HEK293 (cell line): ENCODE measurements around the gene SREBF1.

Source experiments
- EGR2 ChIP-seq: fragments of 450-650 bp; formaldehyde crosslinking; IDR thresholded peaks from 2 replicates; pipeline ENCODE4 v1.5.1; 2016; ENCODE audit warnings: low read depth, missing biosample characterization, missing genetic modification characterization
- GLI2 ChIP-seq: fragments of 450-650 bp; formaldehyde crosslinking; IDR thresholded peaks from 2 replicates; pipeline ENCODE4; 2017; ENCODE audit warnings: missing biosample characterization, missing genetic modification characterization, low read depth, borderline replicate concordance
- GLIS2 ChIP-seq: fragments of 450-650 bp; formaldehyde crosslinking; IDR thresholded peaks from 2 replicates; pipeline ENCODE4 v1.5.1; 2016; ENCODE audit warnings: missing biosample characterization, missing genetic modification characterization
- HOXA7 ChIP-seq: sonication (generic); formaldehyde crosslinking; IDR thresholded peaks from 2 replicates; pipeline ENCODE4 v1.8.1; 2022; ENCODE audit warnings: missing genetic modification reagents, borderline replicate concordance
- IKZF3 ChIP-seq: fragments of 450-650 bp; IDR thresholded peaks from 2 replicates; pipeline ENCODE4 v1.5.0; 2018; ENCODE audit warnings: missing biosample characterization, mild to moderate bottlenecking, missing genetic modification characterization, moderate library complexity
- MEIS1 ChIP-seq: sonication (generic); formaldehyde crosslinking; IDR thresholded peaks from 2 replicates; pipeline ENCODE4 v1.8.1; 2022; ENCODE audit warnings: missing genetic modification reagents, mild to moderate bottlenecking, borderline replicate concordance
- OSR2 ChIP-seq: fragments of 450-650 bp; formaldehyde crosslinking; IDR thresholded peaks from 2 replicates; pipeline ENCODE4 v1.5.1; 2016; ENCODE audit warnings: missing biosample characterization, missing genetic modification characterization
- PRDM10 ChIP-seq: fragments of 450-650 bp; formaldehyde crosslinking; IDR thresholded peaks from 2 replicates; pipeline ENCODE4 v1.5.1; 2016; ENCODE audit warnings: missing biosample characterization, missing genetic modification characterization
- SALL2 ChIP-seq: fragments of 450-650 bp; formaldehyde crosslinking; IDR thresholded peaks from 2 replicates; pipeline ENCODE4 v1.5.0; 2017; ENCODE audit warnings: missing biosample characterization, mild to moderate bottlenecking, missing genetic modification characterization, borderline replicate concordance
- SP3 ChIP-seq: fragments of 450-650 bp; formaldehyde crosslinking; IDR thresholded peaks from 2 replicates; pipeline ENCODE4 v1.5.1; 2016; ENCODE audit warnings: missing biosample characterization, missing genetic modification characterization
- ZBTB21 ChIP-seq: fragments of 450-650 bp; formaldehyde crosslinking; IDR thresholded peaks from 2 replicates; pipeline ENCODE4 v1.5.1; 2017; ENCODE audit warnings: missing biosample characterization, missing genetic modification characterization
- ZBTB48 ChIP-seq: fragments of 450-650 bp; formaldehyde crosslinking; IDR thresholded peaks from 2 replicates; pipeline ENCODE4 v1.5.1; 2016; ENCODE audit warnings: missing biosample characterization, missing genetic modification characterization
- ZBTB8A ChIP-seq: fragments of 450-650 bp; formaldehyde crosslinking; IDR thresholded peaks from 2 replicates; pipeline ENCODE4 v1.5.1; 2016; ENCODE audit warnings: missing biosample characterization, missing genetic modification characterization
- ZFP41 ChIP-seq: fragments of 450-650 bp; formaldehyde crosslinking; IDR thresholded peaks from 2 replicates; pipeline ENCODE4 v1.5.1; 2016; ENCODE audit warnings: missing biosample characterization, missing genetic modification characterization, borderline replicate concordance
- ZNF133 ChIP-seq: fragments of 450-650 bp; formaldehyde crosslinking; IDR thresholded peaks from 2 replicates; pipeline ENCODE4 v1.5.1; 2016; ENCODE audit warnings: missing biosample characterization, missing genetic modification characterization
- ZNF140 ChIP-seq: fragments of 450-650 bp; formaldehyde crosslinking; IDR thresholded peaks from 2 replicates; pipeline ENCODE4 v1.5.1; 2016; ENCODE audit warnings: missing biosample characterization, missing genetic modification characterization
- ZNF174 ChIP-seq: fragments of 450-650 bp; formaldehyde crosslinking; IDR thresholded peaks from 2 replicates; pipeline ENCODE4 v1.5.0; 2017; ENCODE audit warnings: missing biosample characterization, mild to moderate bottlenecking, missing genetic modification characterization
- ZNF24 ChIP-seq: fragments of 450-650 bp; formaldehyde crosslinking; IDR thresholded peaks from 2 replicates; pipeline ENCODE4 v1.5.1; 2016; ENCODE audit warnings: missing biosample characterization, missing genetic modification characterization
- ZNF324 ChIP-seq: fragments of 450-650 bp; formaldehyde crosslinking; IDR thresholded peaks from 2 replicates; pipeline ENCODE4 v1.5.1; 2016; ENCODE audit warnings: missing biosample characterization, missing genetic modification characterization
- ZNF354C ChIP-seq: fragments of 450-650 bp; formaldehyde crosslinking; IDR thresholded peaks from 2 replicates; pipeline ENCODE4 v1.5.1; 2016; ENCODE audit warnings: missing biosample characterization, missing genetic modification characterization, low read depth, borderline replicate concordance
- ZNF488 ChIP-seq: fragments of 450-650 bp; formaldehyde crosslinking; IDR thresholded peaks from 2 replicates; pipeline ENCODE4 v1.5.1; 2016; ENCODE audit warnings: missing biosample characterization, missing genetic modification characterization
- ZNF555 ChIP-seq: fragments of 450-650 bp; formaldehyde crosslinking; conservative IDR thresholded peaks from 2 replicates; pipeline ENCODE4 v1.5.1; 2017; ENCODE audit warnings: missing biosample characterization, mild to moderate bottlenecking, missing genetic modification characterization, inconsistent platforms
- ZNF629 ChIP-seq: fragments of 450-650 bp; formaldehyde crosslinking; IDR thresholded peaks from 2 replicates; pipeline ENCODE4 v1.5.1; 2017; ENCODE audit warnings: missing biosample characterization, missing genetic modification characterization
- ZNF658 ChIP-seq: fragments of 450-650 bp; formaldehyde crosslinking; IDR thresholded peaks from 2 replicates; pipeline ENCODE4; 2016; ENCODE audit warnings: missing biosample characterization, missing genetic modification characterization
- ZNF677 ChIP-seq: fragments of 450-650 bp; IDR thresholded peaks from 2 replicates; pipeline ENCODE4 v1.5.0; 2018; ENCODE audit warnings: missing biosample characterization, mild to moderate bottlenecking, missing genetic modification characterization, moderate library complexity
- ZNF704 ChIP-seq: fragments of 450-650 bp; formaldehyde crosslinking; IDR thresholded peaks from 2 replicates; pipeline ENCODE4 v1.5.1; 2016; ENCODE audit warnings: missing biosample characterization, missing genetic modification characterization
- ZNF768 ChIP-seq: fragments of 450-650 bp; formaldehyde crosslinking; IDR thresholded peaks from 2 replicates; pipeline ENCODE4 v1.5.1; 2018; ENCODE audit warnings: missing biosample characterization, mild to moderate bottlenecking, missing genetic modification characterization
- ZNF792 ChIP-seq: fragments of 450-650 bp; formaldehyde crosslinking; IDR thresholded peaks from 2 replicates; pipeline ENCODE4 v1.5.1; 2016; ENCODE audit warnings: missing biosample characterization, missing genetic modification characterization
- ZSCAN16 ChIP-seq: fragments of 450-650 bp; formaldehyde crosslinking; IDR thresholded peaks from 2 replicates; pipeline ENCODE4 v1.5.1; 2016; ENCODE audit warnings: missing biosample characterization, missing genetic modification characterization
- ZSCAN30 ChIP-seq: fragments of 450-650 bp; IDR thresholded peaks from 2 replicates; pipeline ENCODE4 v1.5.1; 2018; ENCODE audit warnings: missing biosample characterization, mild to moderate bottlenecking, missing genetic modification characterization, moderate library complexity
- ZXDB ChIP-seq: fragments of 450-650 bp; formaldehyde crosslinking; IDR thresholded peaks from 2 replicates; pipeline ENCODE4 v1.5.1; 2016; ENCODE audit warnings: missing biosample characterization, missing genetic modification characterization
- TF ChIP-seq, protein P1 (sequence below): fragments of 450-650 bp; formaldehyde crosslinking; IDR thresholded peaks from 2 replicates; pipeline ENCODE4 v1.5.1; 2016; ENCODE audit warnings: missing biosample characterization, missing genetic modification characterization
- TF ChIP-seq, protein P2 (sequence below): fragments of 450-650 bp; formaldehyde crosslinking; IDR thresholded peaks from 2 replicates; pipeline ENCODE4 v1.5.1; 2016; ENCODE audit warnings: missing biosample characterization, missing genetic modification characterization

The SREBF1 gene

GRCh38 chr17:17810084-17810894 is 26.5 kb downstream of the SREBF1 start (continued):
- TF ChIP-seq HOXA7 (CRISPR knock-in tag) (no peak), ZNF768 (tag by site-specific recombination) (no peak), ZFP41 (tag by site-specific recombination) (no peak), ZNF140 (tag by site-specific recombination) (no peak), ZNF704 (tag by site-specific recombination) (no peak), GLI2 (tag by site-specific recombination) (no peak), ZNF24 (no peak), ZNF324 (tag by site-specific recombination) (no peak), ZNF555 (tag by site-specific recombination) (no peak), ZNF488 (no peak), ZBTB48 (no peak), ZNF354C (no peak), IKZF3 (tag by site-specific recombination) (peak; percentile 69), ZNF174 (tag by site-specific recombination) (no peak), OSR2 (tag by site-specific recombination) (no peak), ZNF677 (tag by site-specific recombination) (no peak), ZXDB (no peak), GLIS2 (no peak), ZBTB21 (tag by site-specific recombination) (no peak), ZNF133 (tag by site-specific recombination) (no peak), ZNF658 (no peak), ZBTB8A (tag by site-specific recombination) (0 out of 2 replicates have a peak, but pooled peaks have one; percentile 27), SALL2 (tag by site-specific recombination) (no peak), ZNF629 (tag by site-specific recombination) (0 out of 2 replicates have a peak, but pooled peaks have one; percentile 28), SP3 (tag by site-specific recombination) (no peak), EGR2 (tag by site-specific recombination) (no peak), ZSCAN30 (tag by site-specific recombination) (no peak), ZNF792 (tag by site-specific recombination) (no peak), ZSCAN16 (tag by site-specific recombination) (no peak), PRDM10 (tag by site-specific recombination) (no peak), MEIS1 (CRISPR knock-in tag) (no peak)
- TF ChIP-seq, protein P1, sequence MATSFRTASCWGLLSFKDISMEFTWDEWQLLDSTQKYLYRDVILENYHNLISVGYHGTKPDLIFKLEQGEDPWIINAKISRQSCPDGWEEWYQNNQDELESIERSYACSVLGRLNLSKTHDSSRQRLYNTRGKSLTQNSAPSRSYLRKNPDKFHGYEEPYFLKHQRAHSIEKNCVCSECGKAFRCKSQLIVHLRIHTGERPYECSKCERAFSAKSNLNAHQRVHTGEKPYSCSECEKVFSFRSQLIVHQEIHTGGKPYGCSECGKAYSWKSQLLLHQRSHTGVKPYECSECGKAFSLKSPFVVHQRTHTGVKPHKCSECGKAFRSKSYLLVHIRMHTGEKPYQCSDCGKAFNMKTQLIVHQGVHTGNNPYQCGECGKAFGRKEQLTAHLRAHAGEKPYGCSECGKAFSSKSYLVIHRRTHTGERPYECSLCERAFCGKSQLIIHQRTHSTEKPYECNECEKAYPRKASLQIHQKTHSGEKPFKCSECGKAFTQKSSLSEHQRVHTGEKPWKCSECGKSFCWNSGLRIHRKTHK (tag by site-specific recombination), result no peak
- TF ChIP-seq, protein P2, sequence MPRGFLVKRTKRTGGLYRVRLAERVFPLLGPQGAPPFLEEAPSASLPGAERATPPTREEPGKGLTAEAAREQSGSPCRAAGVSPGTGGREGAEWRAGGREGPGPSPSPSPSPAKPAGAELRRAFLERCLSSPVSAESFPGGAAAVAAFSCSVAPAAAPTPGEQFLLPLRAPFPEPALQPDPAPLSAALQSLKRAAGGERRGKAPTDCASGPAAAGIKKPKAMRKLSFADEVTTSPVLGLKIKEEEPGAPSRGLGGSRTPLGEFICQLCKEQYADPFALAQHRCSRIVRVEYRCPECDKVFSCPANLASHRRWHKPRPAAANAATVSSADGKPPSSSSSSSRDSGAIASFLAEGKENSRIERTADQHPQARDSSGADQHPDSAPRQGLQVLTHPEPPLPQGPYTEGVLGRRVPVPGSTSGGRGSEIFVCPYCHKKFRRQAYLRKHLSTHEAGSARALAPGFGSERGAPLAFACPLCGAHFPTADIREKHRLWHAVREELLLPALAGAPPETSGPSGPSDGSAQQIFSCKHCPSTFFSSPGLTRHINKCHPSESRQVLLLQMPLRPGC (tag by site-specific recombination), result 0 out of 2 replicates have a peak, but pooled peaks have one; percentile 13
